T-helper 17 cell (primary cell): ENCODE measurements around the gene WWP2. TPM values are rescaled to one million over a fixed set of nuclear protein-coding genes. Genes with fewer than 3 reads are reported as not detected.
"Not testable (repeated sequence)": the region's sequence is repeated elsewhere in the genome, so short reads cannot be mapped to it uniquely, and the experiment has no call there.

Source experiments
- ATAC-seq: fragments of 150-1000 bp; cut with Tn5 transposase; 2 replicates; pipeline ENCODE4 v1.10.0; 2021; ENCODE audit warnings: mild to moderate bottlenecking, moderate library complexity
- DNase-seq, 3 donors: peaks; one replicate each; pipeline versions ENCODE4 v3.0.0 to v3.0.0-alpha.2; 2020 to 2021
- H3K9me3 ChIP-seq: one replicate; pipeline ENCODE4 v1.7.0; 2013; ENCODE audit warnings: low read length, mild to moderate bottlenecking; ENCODE audit not compliant: control insufficient read depth, poor library complexity, severe bottlenecking
- H3K27ac Mint-ChIP-seq: one replicate; pipeline ENCODE4 v1.8.0; 2022; ENCODE audit warnings: mild to moderate bottlenecking, moderate library complexity, mixed read lengths
- H3K27me3 Mint-ChIP-seq: one replicate; pipeline ENCODE4 v1.8.0; 2022; ENCODE audit warnings: mixed read lengths
- H3K36me3 Mint-ChIP-seq: one replicate; pipeline ENCODE4 v1.8.0; 2022; ENCODE audit warnings: low read depth, mixed read lengths
- H3K4me1 Mint-ChIP-seq: one replicate; pipeline ENCODE4 v1.8.0; 2022; ENCODE audit warnings: mild to moderate bottlenecking, mixed read lengths
- H3K4me3 Mint-ChIP-seq: one replicate; pipeline ENCODE4 v1.8.0; 2022; ENCODE audit warnings: mild to moderate bottlenecking, moderate library complexity, mixed read lengths
- total RNA-seq, 4 donors: library from RNA in 2 of 4; stranded (reverse) in 2 of 4; gene quantifications; one replicate each; pipeline ENCODE4 v1.2.3 and lab custom pipeline; 2022 to 2026

WWP2 gene
- total RNA-seq, 2 donors from 2014 or later: 60.6 to 64.9 TPM

DNA sequence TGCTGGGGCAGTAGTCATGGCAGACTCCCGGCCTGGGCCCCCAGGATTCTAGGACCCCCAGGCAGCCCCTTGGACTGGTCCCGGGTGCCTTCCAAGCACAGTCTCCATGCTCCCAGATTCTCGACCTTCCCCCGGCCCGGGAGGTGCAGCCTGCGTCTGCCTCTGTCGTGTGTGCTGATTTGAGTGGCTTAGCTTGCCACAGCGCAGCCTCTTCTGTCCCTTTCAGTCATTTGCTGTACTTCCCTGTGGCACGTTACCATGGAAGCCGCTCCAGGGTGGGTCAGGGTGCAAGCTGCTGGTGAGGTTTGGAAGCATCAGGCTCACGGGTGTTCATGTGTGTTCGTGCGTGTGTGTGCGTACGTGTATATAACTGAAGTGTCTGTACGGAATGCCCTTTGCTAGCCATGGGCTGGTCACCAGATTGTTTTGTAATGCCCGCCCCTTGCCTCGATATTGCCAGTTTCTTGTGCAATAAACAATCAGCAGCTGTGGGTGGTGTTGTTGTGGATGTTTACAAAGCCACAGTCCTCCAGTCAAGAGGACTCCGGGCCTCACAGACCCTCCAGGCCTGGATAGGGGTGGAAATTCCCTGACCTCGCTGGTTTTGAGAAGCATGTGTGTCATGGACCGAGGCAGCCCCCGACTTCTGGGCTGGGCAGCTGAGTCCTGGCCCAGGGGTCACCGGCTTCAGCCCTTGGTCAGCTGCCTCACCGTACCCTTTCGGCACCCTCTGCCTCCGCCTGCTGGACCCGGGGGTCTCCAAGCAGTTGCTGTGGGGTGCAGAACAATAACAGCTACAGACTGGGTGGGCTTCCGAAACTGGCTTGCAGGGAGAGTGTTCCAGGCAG, 179.3 kb downstream of the WWP2 start:
- H3K27me3 Mint-ChIP-seq: no peaks in the 10 kb centered on the region
- no peak overlapping the region for H3K27ac Mint-ChIP-seq
- no peaks in the 10 kb centered on the region for H3K4me1 Mint-ChIP-seq
- ATAC-seq: no peak
- no peaks in the 10 kb centered on the region for H3K9me3 ChIP-seq
- no peak overlapping the region for H3K4me3 Mint-ChIP-seq
- peaks cover 2% of the 10 kb centered on the region for H3K36me3 Mint-ChIP-seq
- no peak for DNase-seq

DNA sequence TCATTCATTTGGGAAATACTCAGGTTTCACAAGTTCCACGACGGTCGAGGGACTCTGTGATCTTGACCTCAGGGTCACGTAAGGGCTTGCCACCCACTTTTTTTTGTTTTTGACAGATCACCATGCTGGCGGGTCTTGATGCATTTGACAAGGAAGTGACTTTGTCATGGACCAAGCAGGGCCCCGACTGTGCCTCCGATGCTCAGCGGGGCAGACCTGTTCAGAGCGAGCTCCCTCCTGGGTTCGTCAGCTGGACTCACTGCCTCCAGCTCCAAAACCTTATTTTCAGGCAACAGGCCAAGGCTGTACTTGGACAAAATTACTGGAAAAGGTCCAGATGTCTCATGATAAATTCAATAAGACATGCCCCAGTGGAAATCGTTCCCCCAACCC, 180.0 kb downstream of the WWP2 start:
- H3K27me3 Mint-ChIP-seq: no peaks in the 10 kb centered on the region
- DNase-seq (no peak), ATAC-seq (no peak)

DNA sequence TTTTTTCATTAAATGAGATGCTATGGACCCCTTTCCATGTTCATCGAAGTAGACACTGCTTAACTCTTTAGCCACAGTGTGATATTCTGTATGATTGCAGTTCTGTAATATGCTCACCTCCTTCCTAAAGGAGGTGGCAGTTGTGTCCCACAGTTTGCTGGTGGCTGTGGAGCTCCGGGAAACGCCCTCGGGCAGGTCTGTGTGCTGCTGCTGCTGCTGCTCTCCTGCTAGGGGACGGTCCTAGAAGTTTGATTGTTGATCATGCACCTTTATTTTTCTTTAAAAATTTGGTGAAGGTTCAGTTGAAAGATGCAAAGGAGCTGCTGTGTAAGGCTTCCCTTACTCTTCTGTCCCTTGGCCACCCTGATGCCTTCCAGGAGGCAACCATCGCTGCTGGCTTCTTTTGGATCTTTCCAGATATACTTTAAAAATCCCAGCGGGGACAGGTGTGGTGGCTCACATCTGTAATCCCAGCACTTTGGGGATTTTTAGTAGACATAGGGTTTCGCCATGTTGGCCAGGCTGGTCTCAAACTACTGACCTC, 180.6 kb downstream of the WWP2 start:
- no peaks in the 10 kb centered on the region for H3K9me3 ChIP-seq
- Mint-ChIP-seq H3K4me3 (no peak overlapping the region), H3K27me3 (no peaks in the 10 kb centered on the region), H3K36me3 (peaks cover 2% of the 10 kb centered on the region), H3K27ac (no peak overlapping the region), H3K4me1 (no peaks in the 10 kb centered on the region)
- DNase-seq (no peak), ATAC-seq (no peak)

More for the DNA sequence above, 180.0 kb downstream of the WWP2 start:
- no peaks in the 10 kb centered on the region for H3K9me3 ChIP-seq
- no peaks in the 10 kb centered on the region for H3K4me1 Mint-ChIP-seq
- no peak overlapping the region for H3K4me3 Mint-ChIP-seq
- H3K36me3 Mint-ChIP-seq: peaks cover 2% of the 10 kb centered on the region
- H3K27ac Mint-ChIP-seq: no peak overlapping the region

DNA sequence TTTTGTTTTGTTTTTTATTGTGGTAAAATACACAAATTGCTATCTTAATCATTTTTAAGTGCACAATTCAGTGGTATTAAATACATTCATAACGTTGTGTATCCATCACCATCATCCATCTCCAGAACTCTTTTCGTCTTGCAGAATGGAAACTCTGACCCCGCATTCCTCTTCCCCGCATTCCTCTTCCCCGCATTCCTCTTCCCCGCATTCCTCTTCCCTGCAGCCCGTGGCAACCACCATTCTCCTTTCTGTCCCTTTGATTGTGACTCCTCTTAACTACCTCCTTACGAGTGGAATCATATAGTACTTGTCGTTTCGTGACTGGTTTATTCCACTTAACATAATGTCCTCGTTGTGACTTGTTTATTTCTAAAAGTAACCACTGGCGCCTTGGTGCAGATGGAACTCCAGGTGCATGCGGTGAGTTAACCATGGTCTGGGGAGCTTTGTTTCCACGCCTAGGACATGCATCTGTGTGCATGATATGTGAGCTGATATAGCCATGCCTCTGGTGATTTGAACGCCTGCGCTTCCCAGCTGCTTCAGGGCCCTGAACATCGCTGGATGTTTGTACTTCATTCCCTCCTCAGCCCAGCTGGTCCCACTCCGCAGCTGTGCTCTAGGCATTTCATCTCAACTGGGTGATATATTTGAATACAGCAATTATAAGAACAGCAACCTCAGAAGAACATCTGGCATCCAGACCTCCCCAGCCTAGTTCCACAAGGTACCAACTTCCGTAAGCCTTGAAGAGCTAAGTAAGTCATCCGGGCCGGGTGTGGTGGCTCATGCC, 181.3 kb downstream of the WWP2 start:
- H3K4me3 Mint-ChIP-seq, H3K4me1 Mint-ChIP-seq, H3K9me3 ChIP-seq, H3K36me3 Mint-ChIP-seq, DNase-seq, H3K27me3 Mint-ChIP-seq, ATAC-seq, H3K27ac Mint-ChIP-seq: not testable (repeated sequence)

DNA sequence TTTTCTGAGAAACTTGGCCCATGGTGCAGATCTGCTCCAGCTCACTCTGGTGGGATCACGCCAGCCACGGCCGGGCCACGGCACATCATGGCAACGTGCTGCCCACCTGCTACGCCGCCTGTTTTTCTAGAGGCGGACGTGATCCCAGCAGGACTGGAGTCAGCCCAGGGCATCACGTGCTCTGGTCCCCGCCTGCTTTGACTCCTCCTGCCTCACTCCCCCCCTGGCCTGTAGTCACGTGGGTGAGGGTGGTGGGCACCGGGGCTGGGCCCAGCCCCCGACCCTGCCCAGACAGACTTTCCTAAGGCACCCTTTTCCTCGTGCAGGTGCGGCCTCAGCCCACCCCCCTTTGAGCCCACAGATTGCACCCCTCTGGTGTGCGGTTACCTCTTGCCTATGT, 188.3 kb downstream of the WWP2 start:
- H3K36me3 Mint-ChIP-seq, H3K9me3 ChIP-seq, ATAC-seq, H3K4me3 Mint-ChIP-seq, H3K4me1 Mint-ChIP-seq, H3K27me3 Mint-ChIP-seq, DNase-seq, H3K27ac Mint-ChIP-seq: not testable (repeated sequence)

DNA sequence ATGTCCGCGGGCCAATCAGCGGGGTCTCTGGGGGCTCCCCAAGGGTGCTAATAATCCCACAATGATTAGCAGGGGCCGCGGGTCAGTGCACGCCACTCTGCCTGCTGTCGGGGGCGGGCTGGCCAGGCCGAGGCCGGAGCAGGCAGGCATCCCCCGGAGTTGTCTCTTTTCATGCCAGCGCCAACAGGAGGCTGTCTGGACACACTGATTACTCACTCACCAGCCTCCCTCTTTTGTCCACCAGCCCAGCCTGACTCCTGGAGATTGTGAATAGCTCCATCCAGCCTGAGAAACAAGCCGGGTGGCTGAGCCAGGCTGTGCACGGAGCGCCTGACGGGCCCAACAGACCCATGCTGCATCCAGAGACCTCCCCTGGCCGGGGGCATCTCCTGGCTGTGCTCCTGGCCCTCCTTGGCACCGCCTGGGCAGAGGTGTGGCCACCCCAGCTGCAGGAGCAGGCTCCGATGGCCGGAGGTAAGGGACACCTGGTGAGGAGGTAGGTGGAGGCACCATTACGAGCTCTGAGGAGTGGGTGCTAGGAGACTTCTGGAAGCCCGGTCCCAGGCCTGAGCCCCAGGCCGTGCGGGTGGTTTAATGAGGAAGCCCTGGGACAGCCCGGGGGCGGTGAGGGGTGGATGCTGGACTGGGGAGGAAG, 189.0 kb downstream of the WWP2 start, which contains the start of gene CLEC18A:
Gene CLEC18A (plus strand): TSS at position 318 of the 655 bp plus-strand sequence. CDS start 33 bp downstream, at position 351.
- not testable (repeated sequence) for ATAC-seq, H3K27ac Mint-ChIP-seq, H3K4me1 Mint-ChIP-seq, H3K9me3 ChIP-seq, H3K4me3 Mint-ChIP-seq, H3K27me3 Mint-ChIP-seq, H3K36me3 Mint-ChIP-seq, DNase-seq

DNA sequence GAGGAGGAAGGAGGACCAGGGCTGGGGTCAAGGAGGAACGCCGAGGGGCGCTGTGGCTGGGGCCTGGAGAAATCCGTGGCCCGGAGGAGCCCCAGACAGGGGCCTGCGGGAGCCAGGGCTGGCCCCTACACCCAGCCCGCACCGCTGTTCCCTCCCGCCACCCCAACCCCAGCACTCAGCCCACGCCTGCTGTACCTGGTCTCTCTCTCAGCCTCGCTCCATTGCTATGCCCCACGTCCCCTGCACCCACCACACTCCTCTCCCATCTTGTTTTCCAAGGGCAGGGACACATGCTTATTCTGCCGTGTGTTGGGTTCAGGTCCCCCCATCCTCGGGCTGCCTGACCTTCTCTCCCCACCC, 189.5 kb downstream of the WWP2 start:
- not testable (repeated sequence) for H3K4me3 Mint-ChIP-seq, DNase-seq, H3K27me3 Mint-ChIP-seq, H3K36me3 Mint-ChIP-seq, ATAC-seq, H3K27ac Mint-ChIP-seq, H3K4me1 Mint-ChIP-seq, H3K9me3 ChIP-seq

DNA sequence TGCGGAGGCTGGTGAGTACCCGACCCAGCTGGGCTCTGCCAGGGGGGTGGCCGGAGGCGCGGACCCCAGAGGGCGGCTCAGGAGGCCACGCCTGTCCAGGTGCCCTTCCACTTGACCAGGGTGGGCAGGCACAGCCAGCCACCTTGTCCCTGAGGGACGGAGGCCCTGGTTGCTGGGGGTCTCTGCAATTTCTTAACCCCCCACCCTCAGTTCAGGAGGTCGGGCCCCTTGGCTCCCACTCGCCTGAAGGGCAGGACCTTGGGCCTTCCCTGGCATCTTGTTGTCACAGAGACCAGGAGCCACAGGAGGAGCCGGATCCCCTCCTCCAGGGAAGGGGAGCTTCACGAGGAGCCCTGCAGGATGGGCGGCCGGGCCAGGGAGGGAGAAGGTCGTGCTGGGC, 190.0 kb downstream of the WWP2 start:
- H3K4me1 Mint-ChIP-seq, H3K27me3 Mint-ChIP-seq: not testable (repeated sequence)

DNA sequence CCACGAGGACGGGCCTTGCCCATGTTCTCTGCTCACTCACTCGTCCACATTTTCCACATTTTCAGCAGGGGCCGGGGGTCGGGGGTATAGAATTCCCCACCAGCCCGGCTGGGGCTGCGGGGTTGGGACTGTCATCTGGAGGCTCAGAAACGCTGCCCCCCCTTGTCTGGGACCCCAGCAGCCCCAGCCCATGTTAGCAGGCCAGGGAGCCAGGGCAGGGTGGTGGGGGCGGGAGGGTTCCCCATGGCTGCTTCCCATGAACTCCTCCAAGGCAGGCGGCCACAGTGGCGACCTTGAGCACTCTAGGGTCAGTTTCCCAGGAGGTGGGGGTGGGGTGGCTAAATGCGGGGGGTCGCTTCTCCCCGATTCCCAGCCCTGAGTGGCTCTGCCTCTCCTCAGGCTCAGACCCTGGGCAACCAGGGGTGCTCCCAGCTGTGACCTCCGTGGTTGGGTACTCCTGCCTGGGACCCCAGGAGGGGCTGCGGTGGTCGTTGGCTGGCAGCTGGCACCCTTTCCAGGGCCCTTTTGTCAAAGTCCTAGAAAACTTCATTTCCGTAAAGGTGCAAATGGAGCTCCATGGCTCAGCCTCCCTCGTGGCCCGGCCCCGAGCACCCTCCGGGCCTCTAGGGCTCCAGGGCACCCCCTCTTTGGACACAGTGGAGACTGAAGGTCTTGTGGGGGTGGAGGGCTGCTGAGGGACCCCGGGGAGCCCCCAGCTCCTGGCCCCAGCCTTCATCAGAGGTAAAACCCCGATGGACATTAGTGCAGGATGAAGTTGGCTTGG, 190.6 kb downstream of the WWP2 start:
- H3K36me3 Mint-ChIP-seq, DNase-seq, ATAC-seq, H3K4me1 Mint-ChIP-seq, H3K27ac Mint-ChIP-seq, H3K4me3 Mint-ChIP-seq, H3K9me3 ChIP-seq, H3K27me3 Mint-ChIP-seq: not testable (repeated sequence)

More for the DNA sequence above, 190.0 kb downstream of the WWP2 start:
- not testable (repeated sequence) for H3K36me3 Mint-ChIP-seq, H3K9me3 ChIP-seq, ATAC-seq, H3K27ac Mint-ChIP-seq, H3K4me3 Mint-ChIP-seq, DNase-seq

DNA sequence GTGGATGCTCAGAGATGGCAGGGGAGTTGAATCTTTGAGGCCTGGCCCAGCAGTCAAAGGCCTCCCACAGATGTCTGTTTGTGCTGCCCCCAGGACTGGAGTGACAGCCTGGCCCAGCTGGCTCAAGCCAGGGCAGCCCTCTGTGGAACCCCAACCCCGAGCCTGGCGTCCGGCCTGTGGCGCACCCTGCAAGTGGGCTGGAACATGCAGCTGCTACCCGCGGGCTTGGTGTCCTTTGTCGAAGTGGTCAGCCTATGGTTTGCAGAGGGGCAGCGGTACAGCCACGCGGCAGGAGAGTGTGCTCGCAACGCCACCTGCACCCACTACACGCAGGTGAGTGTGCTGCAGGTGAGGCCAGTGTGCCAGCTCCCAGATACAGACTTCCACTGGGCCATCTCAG, 192.1 kb downstream of the WWP2 start:
- H3K36me3 Mint-ChIP-seq: not testable (repeated sequence)

DNA sequence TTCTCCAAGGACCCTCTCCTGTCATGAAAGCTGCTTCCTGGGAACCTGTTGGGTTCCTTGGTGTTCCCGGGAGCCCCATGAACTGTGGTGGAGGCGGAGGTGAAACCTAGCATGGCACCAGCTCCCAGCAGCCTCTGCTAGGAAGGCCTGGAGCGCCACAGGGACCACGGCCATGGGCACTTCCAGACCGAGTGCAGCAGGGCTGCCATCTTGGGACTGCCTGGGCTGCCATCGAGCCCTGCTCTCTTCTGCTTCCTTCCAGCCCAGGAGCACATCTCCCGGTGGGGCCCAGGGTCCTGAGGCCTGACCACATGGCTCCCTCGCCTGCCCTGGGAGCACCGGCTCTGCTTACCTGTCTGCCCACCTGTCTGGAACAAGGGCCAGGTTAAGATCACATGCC, 201.2 kb downstream of the WWP2 start:
- not testable (repeated sequence) for ATAC-seq, H3K4me3 Mint-ChIP-seq, H3K36me3 Mint-ChIP-seq, DNase-seq, H3K27me3 Mint-ChIP-seq, H3K4me1 Mint-ChIP-seq, H3K27ac Mint-ChIP-seq, H3K9me3 ChIP-seq

More for the DNA sequence above, 192.1 kb downstream of the WWP2 start:
- ATAC-seq, H3K4me1 Mint-ChIP-seq, DNase-seq, H3K9me3 ChIP-seq, H3K4me3 Mint-ChIP-seq, H3K27me3 Mint-ChIP-seq, H3K27ac Mint-ChIP-seq: not testable (repeated sequence)

DNA sequence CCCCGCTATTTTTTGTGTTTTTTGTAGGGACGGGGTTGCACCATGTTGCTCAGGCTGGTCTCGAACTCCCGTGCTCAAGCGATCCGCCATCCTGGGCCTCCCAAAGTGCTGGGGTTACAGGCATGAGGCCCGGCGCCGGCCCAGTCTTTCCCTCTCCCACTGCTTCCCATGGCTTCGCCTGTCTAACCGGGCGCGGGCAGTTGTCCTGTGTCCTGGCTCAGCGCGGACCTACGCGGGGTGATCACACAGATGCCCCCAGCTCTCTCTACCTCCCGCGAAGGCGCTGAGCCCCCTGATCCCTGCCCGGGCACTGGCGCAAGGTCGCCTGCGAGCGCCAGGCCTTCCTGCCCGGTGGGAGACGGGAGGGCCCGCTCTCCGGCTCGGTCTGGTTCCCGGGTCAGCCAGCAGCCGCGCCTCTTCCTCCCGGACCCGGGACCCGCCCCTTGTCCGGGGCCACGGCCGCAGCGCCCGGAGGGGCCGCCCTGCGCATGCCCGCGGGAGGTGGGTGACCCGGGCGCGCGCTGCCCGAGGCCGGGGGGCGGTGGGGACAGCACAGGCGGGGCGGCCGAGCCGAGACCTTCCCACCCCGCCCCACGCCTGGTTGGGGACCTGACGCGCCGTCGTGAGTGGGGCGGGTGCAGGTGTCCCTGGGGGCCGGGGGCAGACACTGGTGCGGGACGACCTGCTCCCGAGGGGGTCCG, 203.0 kb downstream of the WWP2 start:
- ATAC-seq, H3K4me1 Mint-ChIP-seq: not testable (repeated sequence)

More for the DNA sequence above, 203.0 kb downstream of the WWP2 start:
- DNase-seq, H3K4me3 Mint-ChIP-seq, H3K36me3 Mint-ChIP-seq, H3K27ac Mint-ChIP-seq, H3K9me3 ChIP-seq, H3K27me3 Mint-ChIP-seq: not testable (repeated sequence)
